GM18505 (cell line): Measurements from ENCODE around the gene C9.
"Not testable (repeated sequence)": the region's sequence is repeated elsewhere in the genome, so short reads cannot be mapped to it uniquely, and the experiment has no call there.

ENCODE experiments used
- ATAC-seq: cut with Tn5 transposase; IDR thresholded peaks from one replicate; pipeline ENCODE4 v1.9.1; 2021; ENCODE audit not compliant: unreplicated experiment
- POLR2A ChIP-seq: IDR thresholded peaks from 4 replicates; pipeline ENCODE4 v1.6.1; 2011; ENCODE audit warnings: borderline replicate concordance; ENCODE audit not compliant: insufficient read depth, insufficient read length; ENCODE audit errors: extremely low read depth

C9 gene

DNA sequence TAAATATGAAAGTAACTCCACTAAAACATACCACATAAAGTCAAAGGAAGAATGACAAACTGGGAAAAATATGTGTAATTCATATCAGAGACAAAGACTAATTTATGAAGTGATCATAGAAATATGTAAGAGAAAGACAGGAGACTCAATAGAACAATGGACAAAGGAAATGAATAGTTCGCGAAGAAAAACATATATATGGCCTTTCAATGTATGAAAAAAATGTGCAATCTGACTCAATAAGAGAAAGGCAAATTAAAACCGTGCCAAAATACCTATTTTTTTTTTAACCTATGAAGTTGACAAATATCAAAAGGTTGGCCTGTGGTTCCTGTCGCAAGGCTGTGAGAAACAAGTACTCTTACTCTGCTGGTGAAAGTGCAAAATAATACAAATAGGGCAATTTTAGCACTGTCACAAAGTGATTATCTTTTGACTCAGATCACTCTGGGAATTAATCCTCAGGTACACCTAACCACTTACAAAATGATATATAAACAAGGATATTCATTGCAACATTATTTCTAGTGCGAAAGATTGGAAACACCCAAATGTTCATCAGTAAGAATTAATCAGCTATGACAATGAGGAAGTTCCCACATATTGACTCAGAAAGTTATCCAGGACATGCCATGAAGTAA lies 3.7 kb downstream of the C9 start:
- ATAC-seq, result no peak
- no peak for TF ChIP-seq POLR2A

- no peak for ATAC-seq
- no peak for TF ChIP-seq POLR2A
Observed at GRCh38 chr5:39356263-39356662, 8.0 kb downstream of the C9 start.

DNA sequence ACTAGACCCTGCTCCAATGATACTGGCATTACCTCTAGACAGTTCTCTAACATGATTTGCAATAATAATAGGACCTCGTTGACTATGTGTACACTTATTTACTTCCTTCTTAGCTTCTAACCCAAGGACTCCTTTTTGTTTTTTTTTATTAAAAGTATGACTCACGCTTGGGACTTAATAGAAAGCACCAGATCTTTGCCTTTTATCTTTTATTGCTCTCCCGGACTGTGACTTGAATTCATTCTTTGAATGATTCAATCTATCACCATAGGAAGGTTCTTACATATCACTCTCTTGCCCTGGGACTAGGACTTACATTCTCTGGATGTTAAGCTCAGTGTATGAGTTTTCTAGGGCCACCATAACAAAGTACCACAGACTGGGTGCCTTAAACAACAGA lies 9.0 kb downstream of the C9 start:
- no peak for ATAC-seq
- no peak for TF ChIP-seq POLR2A

- TF ChIP-seq POLR2A, result no peak
- no peak for ATAC-seq
Observed at GRCh38 chr5:39353717-39354399, 10.4 kb downstream of the C9 start.

- ATAC-seq, result no peak
- no peak for TF ChIP-seq POLR2A
Observed at GRCh38 chr5:39352951-39353350, 11.3 kb downstream of the C9 start.

DNA sequence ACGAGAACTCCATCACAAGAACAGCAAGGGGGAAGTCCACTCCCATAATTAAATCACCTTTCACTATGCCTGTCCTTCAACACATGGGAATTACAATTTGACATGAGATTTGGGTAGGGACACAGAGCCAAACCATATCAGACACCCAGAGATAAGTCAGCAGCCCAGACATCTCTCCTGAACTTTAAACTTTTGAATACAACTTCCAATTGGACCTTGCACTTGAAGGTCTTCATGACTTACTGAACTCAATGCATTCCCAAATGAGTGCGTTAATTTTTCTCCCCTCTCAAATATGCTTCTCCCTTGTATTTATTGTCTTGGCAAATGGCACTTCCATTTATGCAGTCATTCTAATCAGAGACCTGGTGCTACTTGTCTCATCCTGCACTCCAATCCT lies 12.1 kb downstream of the C9 start:
- ATAC-seq, result no peak
- TF ChIP-seq POLR2A, result no peak

GRCh38 chr5:39349484-39349883 lies 14.8 kb downstream of the C9 start:
- ATAC-seq, result no peak
- TF ChIP-seq POLR2A, result no peak

DNA sequence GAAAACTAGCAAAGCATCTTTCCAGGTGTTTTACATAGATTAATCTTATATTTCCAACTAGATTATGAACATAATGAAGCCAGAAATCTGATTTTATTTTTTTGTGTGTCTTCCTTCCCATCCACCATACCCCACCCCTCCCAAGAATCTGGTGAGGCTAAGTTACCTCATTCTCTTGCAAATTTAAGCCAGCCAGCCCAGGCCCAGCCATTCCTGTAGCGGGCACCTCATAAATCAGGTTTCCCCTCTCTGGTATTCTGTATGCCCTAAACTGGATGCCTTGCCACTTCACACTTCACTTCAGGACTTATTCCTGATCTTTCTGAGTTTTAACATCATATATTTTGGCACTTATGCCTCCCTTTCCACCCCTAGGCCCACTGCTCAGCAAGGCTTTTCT lies 21.8 kb downstream of the C9 start:
- ATAC-seq, result no peak

DNA sequence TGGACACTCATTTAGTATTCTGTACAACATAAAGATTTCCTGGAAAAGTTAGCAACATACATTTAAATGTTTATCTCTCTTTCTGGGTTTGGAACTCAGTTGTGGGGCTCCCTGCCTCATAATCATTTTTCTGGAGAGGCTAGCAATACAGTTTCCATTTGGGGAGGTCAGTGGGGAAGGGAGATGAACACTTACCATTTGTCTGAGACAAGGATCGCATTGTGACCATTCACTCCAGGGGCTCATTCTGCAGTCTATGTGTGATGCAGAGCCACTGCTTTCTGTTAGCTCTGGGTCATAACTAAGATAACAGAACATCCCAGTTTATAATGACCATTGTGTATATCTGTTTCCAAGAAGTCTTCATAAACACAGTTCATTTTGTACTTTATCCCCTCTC lies 22.4 kb downstream of the C9 start:
- ATAC-seq, result no peak

More for the DNA sequence above, 21.8 kb downstream of the C9 start:
- no peak for TF ChIP-seq POLR2A

DNA sequence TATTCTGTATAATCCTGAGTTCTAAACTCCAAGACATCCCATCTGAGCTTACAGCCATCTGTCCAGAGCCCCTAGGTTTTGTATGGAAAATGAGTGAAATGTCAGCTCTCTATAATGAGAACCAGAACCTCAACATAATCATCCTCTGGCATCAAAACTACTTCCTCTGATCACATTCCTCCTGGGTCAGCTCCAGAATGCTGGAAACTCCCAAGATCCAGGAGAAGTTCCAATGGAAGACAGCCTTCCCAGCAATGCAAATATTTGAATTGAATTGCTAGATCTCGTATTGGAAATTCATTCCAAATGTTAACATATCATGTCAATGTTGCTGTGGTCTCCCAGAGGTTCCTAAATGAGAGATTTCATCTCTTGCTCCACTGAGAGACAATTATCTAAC lies 23.8 kb downstream of the C9 start:
- ATAC-seq, result no peak
- TF ChIP-seq POLR2A, result no peak

More for the DNA sequence above, 22.4 kb downstream of the C9 start:
- no peak for TF ChIP-seq POLR2A

DNA sequence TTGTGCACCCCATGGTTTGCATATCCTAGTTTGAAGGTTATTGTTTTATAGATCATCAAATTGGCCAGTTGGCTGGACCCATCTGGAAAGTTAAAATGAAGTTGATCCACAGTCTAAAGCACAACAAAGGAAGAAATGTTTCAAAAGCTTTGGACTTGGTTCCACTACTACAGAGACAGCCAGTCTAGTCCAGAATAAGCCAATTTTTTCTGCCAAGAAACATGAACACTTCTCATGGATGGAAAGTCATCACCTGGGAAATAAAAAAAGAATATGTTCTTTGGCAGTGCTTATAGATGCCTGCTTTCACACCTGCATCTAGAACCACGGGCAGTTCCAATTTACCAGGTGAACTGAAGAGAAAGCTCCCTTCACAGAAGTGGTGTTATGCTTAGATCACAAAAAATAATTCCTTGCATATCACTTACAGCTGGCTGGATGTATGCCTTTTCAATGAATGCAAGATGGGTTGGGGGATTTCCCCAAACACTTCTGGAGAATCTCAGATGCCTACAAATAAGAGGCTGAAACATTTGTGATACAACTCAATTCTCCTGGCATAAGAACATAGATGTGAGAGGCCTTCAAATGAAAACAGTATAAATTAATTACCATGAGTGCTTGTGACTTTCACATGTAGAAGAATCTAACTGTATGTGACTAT lies 26.9 kb downstream of the C9 start:
- ATAC-seq, result no peak
- TF ChIP-seq POLR2A, result no peak

- not testable (repeated sequence) for ATAC-seq
Observed at GRCh38 chr5:39334296-39334695, 30.0 kb downstream of the C9 start.

- ATAC-seq, result no peak
- no peak for TF ChIP-seq POLR2A
Observed at GRCh38 chr5:39333104-39333503, 31.2 kb downstream of the C9 start.

DNA sequence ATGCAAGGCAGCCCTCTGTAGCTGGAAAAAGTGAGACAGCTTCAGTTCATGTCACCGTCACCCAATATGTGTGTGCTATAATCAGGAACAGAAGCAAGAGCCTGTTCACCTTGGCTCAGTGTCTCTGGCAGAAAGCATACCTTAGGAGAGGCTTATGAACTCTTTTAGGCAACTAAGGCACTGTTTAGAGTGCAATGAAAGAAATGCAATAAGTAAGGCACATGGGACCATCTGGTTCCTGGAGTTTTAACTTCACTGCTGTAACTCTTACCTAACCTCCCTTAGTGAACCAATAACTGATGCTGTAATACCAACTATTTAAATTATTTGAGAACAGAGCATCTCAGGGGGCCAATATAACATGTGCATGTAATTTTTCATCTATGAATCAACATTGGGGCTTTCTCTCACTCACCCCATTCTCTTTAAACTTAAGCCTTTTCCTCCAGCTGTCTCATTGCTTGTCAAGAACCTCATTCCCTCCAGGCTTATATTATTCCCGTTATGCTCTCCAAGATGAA lies 32.4 kb downstream of the C9 start:
- TF ChIP-seq POLR2A, result no peak
- ATAC-seq, result no peak
